ENCODE results near the gene FAM240A.

FAM240A gene

GRCh38 chr3:46675426-46675825, 63.1 kb downstream of the FAM240A start:
- DNase-seq (ENCODE audit: low read depth): no peak
